Measurements from ENCODE around the gene OXER1.

The OXER1 gene

GRCh38 chr2:42747422-42747821 lies 16.5 kb downstream of the OXER1 start:
- H2BK12ac ChIP-seq (ENCODE audit: low read length) = no peak overlapping the region
- H3K27ac ChIP-seq (replicated peaks; ENCODE audit: low read length) = no peak overlapping the region
- WGBS, 2 donors (ENCODE audit: extremely low coverage in 2 of 2, insufficient read length in 2 of 2, insufficient replicate concordance in 1 of 2) = no CpG with 5 or more reads among the region's 3 CpGs
- no peak overlapping the region for H2BK120ac ChIP-seq (ENCODE audit: low read depth, low read length)
- no peak overlapping the region for H2BK15ac ChIP-seq (ENCODE audit: low read length)
- peak overlapping the region; percentile 32 for H4K8ac ChIP-seq (ENCODE audit: low read depth, low read length)
- H2BK5ac ChIP-seq (ENCODE audit: low read length) = no peak overlapping the region
- DNase-seq (ENCODE audit: low spot score) = no peak
- no peak overlapping the region for H3K4me2 ChIP-seq (ENCODE audit: insufficient read depth, low read length, poor library complexity, severe bottlenecking)
- H3K4me1 ChIP-seq (ENCODE audit: control insufficient read depth in 2 of 2, insufficient read depth in 1 of 2, low read depth in 1 of 2, low read length in 2 of 2) = no peaks in the 10 kb centered on the region
- H2AK5ac ChIP-seq (ENCODE audit: low read depth, low read length) = no peak overlapping the region
- H4K91ac ChIP-seq (ENCODE audit: low read depth, low read length, poor library complexity) = no peak overlapping the region
- no peak overlapping the region for H3K4ac ChIP-seq (ENCODE audit: low read length)
- H3K79me1 ChIP-seq (ENCODE audit: low read depth, low read length) = no peaks in the 10 kb centered on the region
- H3K18ac ChIP-seq (ENCODE audit: low read length) = no peak overlapping the region
- no peak overlapping the region for H2AFZ ChIP-seq (ENCODE audit: low read length)
- no peak overlapping the region for H3K14ac ChIP-seq (ENCODE audit: low read length)
- H3K23ac ChIP-seq (ENCODE audit: low read depth, low read length, poor library complexity) = no peak overlapping the region
- H3K27me3 ChIP-seq (ENCODE audit: control insufficient read depth in 3 of 3, insufficient read depth in 3 of 3, low read depth in 1 of 3, low read length in 3 of 3) = no peaks in the 10 kb centered on the region
- H3K9ac ChIP-seq (ENCODE audit: low read depth, low read length, poor library complexity) = no peak overlapping the region
- no peaks in the 10 kb centered on the region for H3K9me3 ChIP-seq (replicated peaks in 1 of 2; ENCODE audit: control insufficient read depth in 2 of 2, insufficient read depth in 1 of 2, low read depth in 1 of 2, low read length in 2 of 2)
- peaks cover 0 to 3% of the 10 kb centered on the region in 2 donors for H3K36me3 ChIP-seq (replicated peaks in 1 of 2; ENCODE audit: control insufficient read depth in 2 of 2, insufficient read depth in 2 of 2, low read length in 2 of 2)
- no peak overlapping the region for H3K4me3 ChIP-seq (ENCODE audit: low read length in 2 of 2)

GRCh38 chr2:42744545-42745082 lies 19.3 kb downstream of the OXER1 start:
- Histone ChIP-seq H3K4ac (ENCODE audit: low read length) (no peak overlapping the region), H3K4me3 (ENCODE audit: low read length in 2 of 2) (no peak overlapping the region), H3K9me3 (replicated peaks in 1 of 2; ENCODE audit: control insufficient read depth in 2 of 2, insufficient read depth in 1 of 2, low read depth in 1 of 2, low read length in 2 of 2) (peaks cover 0 to 2% of the 10 kb centered on the region in 2 donors), H2AFZ (ENCODE audit: low read length) (no peak overlapping the region), H3K27ac (replicated peaks; ENCODE audit: low read length) (no peak overlapping the region), H2BK15ac (ENCODE audit: low read length) (no peak overlapping the region), H4K91ac (ENCODE audit: low read depth, low read length, poor library complexity) (no peak overlapping the region), H3K4me1 (ENCODE audit: control insufficient read depth in 2 of 2, insufficient read depth in 1 of 2, low read depth in 1 of 2, low read length in 2 of 2) (no peaks in the 10 kb centered on the region), H2BK5ac (ENCODE audit: low read length) (no peak overlapping the region), H3K9ac (ENCODE audit: low read depth, low read length, poor library complexity) (no peak overlapping the region), H3K18ac (ENCODE audit: low read length) (no peak overlapping the region), H3K14ac (ENCODE audit: low read length) (no peak overlapping the region), H3K27me3 (ENCODE audit: control insufficient read depth in 3 of 3, insufficient read depth in 3 of 3, low read depth in 1 of 3, low read length in 3 of 3) (no peaks in the 10 kb centered on the region), H2BK12ac (ENCODE audit: low read length) (no peak overlapping the region), H2AK5ac (ENCODE audit: low read depth, low read length) (no peak overlapping the region), H3K79me1 (ENCODE audit: low read depth, low read length) (no peaks in the 10 kb centered on the region), H3K4me2 (ENCODE audit: insufficient read depth, low read length, poor library complexity, severe bottlenecking) (no peak overlapping the region), H3K23ac (ENCODE audit: low read depth, low read length, poor library complexity) (no peak overlapping the region), H4K8ac (ENCODE audit: low read depth, low read length) (no peak overlapping the region), H3K36me3 (replicated peaks in 1 of 2; ENCODE audit: control insufficient read depth in 2 of 2, insufficient read depth in 2 of 2, low read length in 2 of 2) (peaks cover 2 to 7% of the 10 kb centered on the region in 2 donors), H2BK120ac (ENCODE audit: low read depth, low read length) (no peak overlapping the region)
- no peak for DNase-seq (ENCODE audit: low spot score)
- no CpG with 5 or more reads among the region's 3 CpGs for WGBS, 2 donors (ENCODE audit: extremely low coverage in 2 of 2, insufficient read length in 2 of 2, insufficient replicate concordance in 1 of 2)

- Histone ChIP-seq H3K4me2 (ENCODE audit: insufficient read depth, low read length, poor library complexity, severe bottlenecking) (no peak overlapping the region), H3K18ac (ENCODE audit: low read length) (no peak overlapping the region), H2BK12ac (ENCODE audit: low read length) (no peak overlapping the region), H3K36me3 (replicated peaks in 1 of 2; ENCODE audit: control insufficient read depth in 2 of 2, insufficient read depth in 2 of 2, low read length in 2 of 2) (peaks cover 2 to 7% of the 10 kb centered on the region in 2 donors), H2BK120ac (ENCODE audit: low read depth, low read length) (no peak overlapping the region), H4K8ac (ENCODE audit: low read depth, low read length) (no peak overlapping the region), H3K9me3 (replicated peaks in 1 of 2; ENCODE audit: control insufficient read depth in 2 of 2, insufficient read depth in 1 of 2, low read depth in 1 of 2, low read length in 2 of 2) (peaks cover 0 to 2% of the 10 kb centered on the region in 2 donors), H4K91ac (ENCODE audit: low read depth, low read length, poor library complexity) (no peak overlapping the region), H3K27me3 (ENCODE audit: control insufficient read depth in 3 of 3, insufficient read depth in 3 of 3, low read depth in 1 of 3, low read length in 3 of 3) (no peaks in the 10 kb centered on the region), H3K27ac (replicated peaks; ENCODE audit: low read length) (no peak overlapping the region), H3K9ac (ENCODE audit: low read depth, low read length, poor library complexity) (no peak overlapping the region), H2AFZ (ENCODE audit: low read length) (no peak overlapping the region), H3K4me3 (ENCODE audit: low read length in 2 of 2) (no peak overlapping the region), H3K79me1 (ENCODE audit: low read depth, low read length) (no peaks in the 10 kb centered on the region), H3K4ac (ENCODE audit: low read length) (no peak overlapping the region), H3K23ac (ENCODE audit: low read depth, low read length, poor library complexity) (no peak overlapping the region), H3K14ac (ENCODE audit: low read length) (no peak overlapping the region), H3K4me1 (ENCODE audit: control insufficient read depth in 2 of 2, insufficient read depth in 1 of 2, low read depth in 1 of 2, low read length in 2 of 2) (no peaks in the 10 kb centered on the region), H2BK15ac (ENCODE audit: low read length) (no peak overlapping the region), H2BK5ac (ENCODE audit: low read length) (no peak overlapping the region), H2AK5ac (ENCODE audit: low read depth, low read length) (no peak overlapping the region)
- no peak for DNase-seq (ENCODE audit: low spot score)
- no CpG with 5 or more reads among the region's 1 CpG for WGBS, 2 donors (ENCODE audit: extremely low coverage in 2 of 2, insufficient read length in 2 of 2, insufficient replicate concordance in 1 of 2)
These were observed 20.3 kb downstream of the OXER1 start for GRCh38 chr2:42743659-42743990.

GRCh38 chr2:42742740-42743658 lies 20.9 kb downstream of the OXER1 start:
- Histone ChIP-seq H3K23ac (ENCODE audit: low read depth, low read length, poor library complexity) (no peak overlapping the region), H3K4me3 (ENCODE audit: low read length in 2 of 2) (no peak overlapping the region), H3K18ac (ENCODE audit: low read length) (no peak overlapping the region), H3K9me3 (replicated peaks in 1 of 2; ENCODE audit: control insufficient read depth in 2 of 2, insufficient read depth in 1 of 2, low read depth in 1 of 2, low read length in 2 of 2) (peaks cover 0 to 2% of the 10 kb centered on the region in 2 donors), H3K27me3 (ENCODE audit: control insufficient read depth in 3 of 3, insufficient read depth in 3 of 3, low read depth in 1 of 3, low read length in 3 of 3) (no peaks in the 10 kb centered on the region), H2BK5ac (ENCODE audit: low read length) (no peak overlapping the region), H4K8ac (ENCODE audit: low read depth, low read length) (no peak overlapping the region), H3K36me3 (replicated peaks in 1 of 2; ENCODE audit: control insufficient read depth in 2 of 2, insufficient read depth in 2 of 2, low read length in 2 of 2) (peaks cover 2 to 7% of the 10 kb centered on the region in 2 donors), H2BK12ac (ENCODE audit: low read length) (no peak overlapping the region), H3K4me1 (ENCODE audit: control insufficient read depth in 2 of 2, insufficient read depth in 1 of 2, low read depth in 1 of 2, low read length in 2 of 2) (no peaks in the 10 kb centered on the region), H2BK15ac (ENCODE audit: low read length) (no peak overlapping the region), H3K79me1 (ENCODE audit: low read depth, low read length) (no peaks in the 10 kb centered on the region), H3K4me2 (ENCODE audit: insufficient read depth, low read length, poor library complexity, severe bottlenecking) (no peak overlapping the region), H3K9ac (ENCODE audit: low read depth, low read length, poor library complexity) (no peak overlapping the region), H2AK5ac (ENCODE audit: low read depth, low read length) (no peak overlapping the region), H2AFZ (ENCODE audit: low read length) (no peak overlapping the region), H3K14ac (ENCODE audit: low read length) (no peak overlapping the region), H4K91ac (ENCODE audit: low read depth, low read length, poor library complexity) (no peak overlapping the region), H3K27ac (replicated peaks; ENCODE audit: low read length) (no peak overlapping the region), H3K4ac (ENCODE audit: low read length) (no peak overlapping the region), H2BK120ac (ENCODE audit: low read depth, low read length) (no peak overlapping the region)
- DNase-seq (ENCODE audit: low spot score) = no peak
- WGBS, 2 donors (ENCODE audit: extremely low coverage in 2 of 2, insufficient read length in 2 of 2, insufficient replicate concordance in 1 of 2) = no CpG with 5 or more reads among the region's 2 CpGs

Measured in neuronal stem cell (in vitro differentiated cells).